GM12892 (cell line): ENCODE measurements around the gene GPS1.

Source experiments
- DNase-seq: peaks from one replicate; pipeline ENCODE4 v3.0.0; 2011; ENCODE audit not compliant: insufficient read length
- FAIRE-seq: peaks from 2 replicates; lab custom pipeline; 2011; peaks lifted over from hg19 to GRCh38; lab: Jason Lieb, UNC
- POLR2A ChIP-seq: IDR thresholded peaks from 2 replicates; pipeline ENCODE4 v1.6.1; 2011; ENCODE audit warnings: low read depth, low read length, control low read depth
- POLR2AphosphoS5 ChIP-seq: IDR thresholded peaks from 2 replicates; pipeline ENCODE4 v1.6.1; 2011; ENCODE audit warnings: low read depth, low read length, control low read depth
- TAF1 ChIP-seq: IDR thresholded peaks from 2 replicates; pipeline ENCODE4 v1.6.1; 2011; ENCODE audit warnings: low read depth, mild to moderate bottlenecking, control low read depth, low read length, borderline replicate concordance

Gene GPS1

DNA sequence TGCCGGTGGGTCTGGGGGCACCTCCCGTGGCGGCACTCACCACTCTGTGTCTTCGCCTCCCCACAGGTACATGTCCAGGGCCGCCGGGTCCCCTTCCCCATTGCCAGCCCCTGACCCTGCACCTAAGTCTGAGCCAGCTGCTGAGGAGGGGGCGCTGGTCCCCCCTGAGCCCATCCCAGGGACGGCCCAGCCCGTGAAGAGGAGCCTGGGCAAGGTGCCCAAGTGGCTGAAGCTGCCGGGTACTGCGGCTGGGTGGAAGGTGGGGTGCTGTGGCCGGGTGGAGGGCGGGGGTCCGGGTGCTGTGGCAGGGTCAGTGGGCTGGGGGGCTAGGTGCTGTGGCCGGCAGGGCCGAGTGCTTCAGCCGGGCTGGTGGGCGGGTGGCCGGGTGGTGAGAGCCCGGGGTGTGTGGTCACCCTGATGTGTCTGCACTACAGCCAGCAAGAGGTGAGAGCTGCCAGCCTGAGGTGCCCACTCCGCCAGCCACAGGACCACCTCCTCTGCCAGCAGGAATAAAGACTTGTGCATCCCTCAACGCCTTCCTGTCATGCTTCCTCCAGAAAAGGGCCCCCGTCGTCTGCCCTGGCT, 34.7 kb upstream of the GPS1 start:
- DNase-seq (no peak), FAIRE-seq (no peak)
- TF ChIP-seq TAF1: no peak
- TF ChIP-seq POLR2AphosphoS5: no peak
- TF ChIP-seq POLR2A: no peak

DNA sequence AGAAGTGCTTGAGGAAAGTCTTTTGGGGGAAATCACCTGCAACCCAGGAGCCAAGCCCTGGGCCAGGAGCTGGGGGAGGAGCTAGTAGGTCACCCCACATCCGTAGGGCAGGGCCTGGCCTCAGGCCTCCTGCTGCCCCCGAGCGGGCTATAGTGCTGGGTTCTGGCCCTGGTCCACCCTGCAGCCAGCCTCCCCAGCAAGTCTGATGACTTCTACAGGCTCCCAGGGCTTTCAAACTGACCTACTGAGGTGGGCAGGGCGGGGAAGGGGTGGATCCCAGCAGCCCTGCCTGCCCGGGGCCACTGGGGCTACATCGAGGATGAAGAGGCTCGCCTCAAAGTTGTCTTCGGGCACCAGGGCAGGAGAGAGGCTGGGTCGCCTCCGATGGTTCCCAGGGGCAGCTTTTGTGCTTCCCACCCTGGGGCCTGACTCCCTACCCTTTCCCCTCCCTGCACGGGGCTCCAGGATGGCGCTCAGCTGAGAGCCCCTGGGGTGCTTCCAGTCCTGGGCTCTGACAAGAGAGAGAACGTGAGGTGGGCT, 34.0 kb upstream of the GPS1 start:
- no peak for TF ChIP-seq TAF1
- TF ChIP-seq POLR2A: no peak
- no peak; the same call in 1 of the 2 replicates for TF ChIP-seq POLR2AphosphoS5
- no peak for FAIRE-seq

GRCh38 chr17:82018152-82018988, 33.3 kb upstream of the GPS1 start:
- no peak for FAIRE-seq
- DNase-seq: no peak
- TF ChIP-seq POLR2A (no peak), TAF1 (no peak), POLR2AphosphoS5 (no peak)

More for the DNA sequence above, 34.0 kb upstream of the GPS1 start:
- DNase-seq: no peak

DNA sequence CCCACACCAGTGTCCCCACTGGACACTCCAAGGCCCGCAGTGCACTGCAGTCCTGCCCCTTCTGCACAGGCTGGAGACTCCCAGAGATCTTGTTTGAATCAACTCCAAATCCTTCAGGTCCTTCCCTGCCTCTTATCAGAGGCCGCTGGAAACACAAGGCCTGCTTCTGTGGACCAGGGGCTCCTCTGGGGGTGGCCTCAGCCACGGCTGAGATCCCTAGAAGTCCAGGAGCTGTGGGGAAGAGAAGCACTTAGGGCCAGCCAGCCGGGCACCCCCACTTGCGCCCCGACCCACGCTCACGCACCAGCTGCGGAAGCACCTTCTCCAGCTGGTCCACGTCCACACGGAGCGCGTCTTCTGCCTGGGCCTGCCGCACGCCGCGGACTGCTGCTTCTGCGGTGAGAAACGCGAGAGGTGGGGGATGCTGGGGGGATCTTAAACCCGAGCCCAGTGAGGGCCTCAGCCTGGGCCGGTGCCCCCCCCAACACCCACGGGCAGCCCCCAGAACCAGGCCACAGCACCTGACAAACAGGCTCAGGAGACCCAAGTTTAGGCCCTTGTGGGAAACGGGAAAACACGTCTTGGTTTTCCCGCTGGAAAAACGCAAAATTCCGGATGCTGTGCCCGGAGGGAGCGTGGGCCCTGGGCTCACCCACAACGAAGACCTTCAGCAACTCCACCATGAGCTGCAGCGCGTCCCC, 32.6 kb upstream of the GPS1 start:
- FAIRE-seq: no peak
- no peak for DNase-seq
- TF ChIP-seq TAF1 (no peak), POLR2A (no peak), POLR2AphosphoS5 (no peak)

DNA sequence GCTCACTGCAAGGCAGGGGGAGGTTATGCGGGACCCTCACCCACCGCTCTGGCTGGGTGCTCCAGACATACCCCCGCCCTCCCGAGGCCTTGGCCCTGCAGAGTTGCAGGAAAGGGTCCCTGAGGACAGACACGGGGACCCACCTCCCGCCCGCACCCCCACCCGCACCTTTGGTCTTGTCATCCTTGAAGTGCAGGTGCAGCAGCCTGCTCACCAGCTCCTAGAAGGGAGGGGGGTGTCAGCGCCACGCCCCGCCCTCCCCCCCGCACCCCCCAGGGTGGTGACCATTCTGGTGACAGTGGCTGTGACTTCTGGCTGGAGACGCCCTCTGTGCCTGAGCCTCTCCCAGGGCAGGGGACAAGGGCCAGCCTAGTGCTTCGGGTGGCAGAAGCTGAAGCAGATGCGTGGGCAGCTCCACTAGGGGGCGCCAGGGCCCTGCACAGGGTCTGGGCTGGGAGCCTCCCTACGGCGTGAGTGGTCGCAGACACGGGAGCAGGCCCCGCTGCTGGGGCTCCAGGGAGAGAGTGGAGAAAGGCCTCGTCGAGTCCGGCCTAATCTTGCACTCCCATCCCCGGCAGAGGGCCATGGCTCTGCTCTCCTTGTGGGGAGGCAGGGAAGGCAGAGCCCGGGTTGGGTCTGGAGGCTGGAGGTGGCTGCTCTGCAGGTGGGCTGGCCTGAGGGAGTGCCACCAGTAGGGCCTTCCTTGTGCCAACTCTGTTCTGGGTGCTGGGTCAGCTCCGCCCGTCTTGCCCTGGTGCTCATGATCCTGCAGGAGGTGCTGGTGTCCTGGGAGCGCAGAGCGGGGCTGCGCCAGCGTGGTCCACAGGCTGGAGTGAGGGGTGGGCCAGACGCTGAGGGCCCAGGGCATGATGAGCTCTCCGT, 31.8 kb upstream of the GPS1 start:
- TF ChIP-seq POLR2A (no peak), TAF1 (no peak), POLR2AphosphoS5 (no peak)
- FAIRE-seq (peak; percentile 94), DNase-seq (peak; percentile 82)

GRCh38 chr17:82020572-82021106, 31.1 kb upstream of the GPS1 start:
- no peak for DNase-seq
- no peak for TF ChIP-seq TAF1
- no peak for TF ChIP-seq POLR2A
- no peak for TF ChIP-seq POLR2AphosphoS5
- no peak for FAIRE-seq

- FAIRE-seq: peak; percentile 90
- TF ChIP-seq POLR2A (no peak), TAF1 (no peak), POLR2AphosphoS5 (no peak)
- no peak for DNase-seq
These were observed 30.4 kb upstream of the GPS1 start for GRCh38 chr17:82021107-82021899.

DNA sequence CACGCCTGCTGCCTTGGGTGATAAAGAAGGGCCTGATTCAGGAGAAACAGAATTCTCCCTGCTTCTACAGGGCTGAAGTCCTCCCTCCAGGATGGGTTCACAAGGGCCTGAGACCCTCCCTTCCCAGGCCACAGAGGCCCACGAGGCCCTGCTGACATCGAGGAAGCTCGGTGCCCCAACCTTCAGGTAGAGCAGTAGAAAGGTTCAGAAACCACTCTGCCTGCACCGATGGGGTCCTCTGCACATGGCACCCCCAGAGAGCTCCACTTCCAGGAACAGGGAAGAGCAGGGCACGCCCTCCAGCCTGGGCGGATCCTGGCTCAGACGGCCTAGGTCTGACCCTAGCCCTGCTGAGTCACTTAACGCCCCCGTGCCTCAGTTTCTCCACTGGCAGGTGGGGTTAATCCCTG, 29.8 kb upstream of the GPS1 start:
- FAIRE-seq (no peak), DNase-seq (no peak)
- TF ChIP-seq POLR2AphosphoS5: no peak
- TF ChIP-seq TAF1: no peak
- no peak for TF ChIP-seq POLR2A

- DNase-seq (no peak), FAIRE-seq (no peak)
- peak; percentile 38; the same call in 1 of the 2 replicates for TF ChIP-seq POLR2AphosphoS5
- peak; percentile 49; the same call in 1 of the 2 replicates for TF ChIP-seq TAF1
- peak; percentile 74; the same call in 1 of the 2 replicates for TF ChIP-seq POLR2A
These were observed 29.3 kb upstream of the GPS1 start, which contains the start of gene CENPX for GRCh38 chr17:82022310-82022980. Gene CENPX (minus strand): TSS chr17:82022878. CDS start chr17:82022861, 17 bp downstream.

- TF ChIP-seq POLR2A: no peak
- TF ChIP-seq POLR2AphosphoS5: no peak
- TF ChIP-seq TAF1: no peak
- DNase-seq: peak; percentile 100
- peak; percentile 100 for FAIRE-seq
These were observed 28.7 kb upstream of the GPS1 start, which contains the start of gene LRRC45 for GRCh38 chr17:82022981-82023446. Gene LRRC45 (plus strand): TSS chr17:82023305. CDS start chr17:82023644, 339 bp downstream.
